Esophagus muscularis mucosa (tissue), 4 donors: Measurements from ENCODE around the gene KAT2B. TPM values are rescaled to one million over a fixed set of nuclear protein-coding genes. Genes with fewer than 3 reads are reported as not detected.

Source experiments
- DNase-seq: peaks from one replicate; pipeline ENCODE4 v3.0.0-alpha.2; 2017; ENCODE audit errors: extremely low spot score
- H3K27ac ChIP-seq, 4 donors: fragments of 200-600 bp; sonication (generic); replicated peaks in 1 of 4; 1 replicate in 3 of 4; 2 replicates in 1 of 4; pipeline ENCODE4 v1.5.1; 2016 to 2019; ENCODE audit warnings: mild to moderate bottlenecking in 1 of 4
- H3K27me3 ChIP-seq, 4 donors: fragments of 200-600 bp; sonication (generic); one replicate each; pipeline versions ENCODE4 v1.5.1 to v1.6.0; 2016 to 2019
- H3K36me3 ChIP-seq, 4 donors: fragments of 200-600 bp; sonication (generic); one replicate each; pipeline ENCODE4 v1.5.1; 2016 to 2019
- H3K4me1 ChIP-seq, 4 donors: fragments of 200-600 bp; sonication (generic); one replicate each; pipeline ENCODE4 v1.5.1; 2016 to 2019
- H3K4me3 ChIP-seq, 4 donors: fragments of 200-600 bp; sonication (generic); 1 replicate in 2 of 4; 2 replicates in 2 of 4; pipeline ENCODE4 v1.5.1; 2016 to 2019; ENCODE audit warnings: mild to moderate bottlenecking in 4 of 4, moderate library complexity in 1 of 4
- H3K9me3 ChIP-seq, 4 donors: fragments of 200-600 bp; sonication (generic); 1 replicate in 3 of 4; 2 replicates in 1 of 4; pipeline ENCODE4 v1.5.1; 2016 to 2019
- CTCF ChIP-seq, 3 experiments: fragments of 200-600 bp in 2 of 3; fragments of 450-650 bp in 1 of 3; sonication (generic) in 2 of 3; IDR thresholded peaks; one replicate each; pipeline ENCODE4 v1.5.1; 2017 to 2019; ENCODE audit warnings: antibody characterized with exemption in 3 of 3, mild to moderate bottlenecking in 2 of 3, moderate library complexity in 1 of 3
- EP300 ChIP-seq: sonication (generic); formaldehyde crosslinking; IDR thresholded peaks from one replicate; pipeline ENCODE4 v1.6.1; 2017; ENCODE audit warnings: antibody characterized with exemption
- POLR2A ChIP-seq: fragments of 450-650 bp; IDR thresholded peaks from one replicate; pipeline ENCODE4 v1.6.1; 2017; ENCODE audit warnings: antibody characterized with exemption, moderate library complexity, mild to moderate bottlenecking, low read depth
- POLR2AphosphoS5 ChIP-seq, 2 donors: sonication (generic); formaldehyde crosslinking; IDR thresholded peaks; one replicate each; pipeline ENCODE4 v1.6.1; 2017; ENCODE audit warnings: antibody characterized with exemption in 2 of 2
- WGBS: methylation state at CpG from one replicate; pipeline ENCODE4 v1.1.5; 2018; 5-methylcytosine and 5-hydroxymethylcytosine counted together
- intact Hi-C: fragments of 100-400 bp; cut with DNase I; formaldehyde crosslinking; loops from one replicate; pipeline ENCODE4 v1.15.1; 2023
- total RNA-seq, 4 donors: library from RNA; depleted of rRNA; stranded (reverse); fragments of >200 nt; gene quantifications; one replicate each; pipeline versions ENCODE4 v1.1.0 to v1.2.1, GENCODE V29; 2016

The KAT2B gene
- total RNA-seq, 4 donors from 2014 or later: 37.8 to 58.5 (median 49.5) TPM

DNA sequence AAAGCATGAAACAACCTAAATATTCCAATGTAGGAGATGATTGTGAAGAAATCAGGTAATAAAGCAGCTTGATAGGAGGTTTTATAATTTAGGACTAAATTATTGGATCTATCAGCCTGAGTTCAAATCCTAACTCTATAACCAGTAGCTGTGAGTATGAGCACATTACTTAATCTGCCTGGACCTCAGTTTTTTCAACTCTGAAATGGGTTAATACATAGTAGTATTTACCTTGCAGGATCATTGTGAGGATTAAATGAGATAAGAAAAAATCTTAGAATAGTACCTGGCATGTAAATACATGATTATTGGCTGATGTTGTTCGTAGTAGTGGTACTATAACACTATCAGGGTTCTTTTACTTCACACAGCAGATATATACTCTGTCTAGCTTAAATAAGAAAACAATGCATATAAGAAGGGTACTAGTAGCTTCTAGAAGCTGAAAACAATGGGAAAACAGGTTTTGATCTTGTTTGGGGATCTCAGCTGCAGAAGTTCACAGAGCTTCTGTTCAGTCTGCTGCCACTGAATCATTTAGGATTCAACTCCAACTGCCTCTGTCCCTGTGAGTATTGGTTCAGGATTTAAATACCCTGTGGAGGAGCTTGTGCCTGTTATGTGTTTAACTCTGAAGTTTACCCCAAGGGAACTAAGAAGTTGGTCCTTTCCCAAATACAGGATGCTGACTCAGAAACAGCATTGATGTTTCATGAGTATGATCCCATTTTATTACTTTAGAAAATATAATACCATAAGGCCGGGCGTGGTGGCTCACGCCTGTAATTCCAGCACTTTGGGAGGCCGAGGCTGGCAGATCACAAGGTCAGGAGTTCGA is 34.2 kb downstream of the KAT2B start:
- Histone ChIP-seq H3K36me3 (peaks cover 0 to 26% (median 7%) of the 10 kb centered on the region in 4 donors), H3K27me3 (no peaks in the 10 kb centered on the region), H3K4me3 (no peak overlapping the region), H3K4me1 (peaks cover 5 to 20% (median 12%) of the 10 kb centered on the region in 4 donors), H3K9me3 (no peaks in the 10 kb centered on the region), H3K27ac (no peak overlapping the region)
- TF ChIP-seq POLR2A: no peak
- intact Hi-C loops: no loop called here
- 90% methylated on average over 6 of the region's 6 CpGs for WGBS
- DNase-seq: no peak

DNA sequence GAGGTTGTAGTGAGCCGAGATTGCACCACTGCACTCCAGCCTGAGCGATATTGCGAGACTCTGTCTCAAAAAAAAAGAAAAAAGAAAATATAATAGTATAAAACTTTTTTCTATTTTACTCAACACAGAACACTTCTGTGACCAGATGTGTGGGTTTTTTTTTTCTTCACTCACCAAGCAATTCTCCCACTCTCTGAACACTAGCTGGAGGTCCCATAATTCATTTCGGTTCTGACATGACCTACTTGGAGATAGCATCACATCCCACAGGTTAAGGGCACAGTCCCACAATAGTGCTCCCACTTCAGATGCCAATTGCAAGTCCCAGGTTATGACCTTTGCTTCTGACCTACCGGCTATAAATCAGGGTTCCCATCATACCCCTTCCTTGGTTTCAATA is 35.0 kb downstream of the KAT2B start:
- WGBS: 96% methylated on average over 5 of the region's 5 CpGs
- intact Hi-C loops: no loop called here
- DNase-seq: no peak
- no peaks in the 10 kb centered on the region for H3K9me3 ChIP-seq
- TF ChIP-seq CTCF (IDR thresholded peaks at IDR 0.05) (no peak), POLR2A (no peak), POLR2AphosphoS5 (IDR thresholded peaks at IDR 0.05) (no peak)
- H3K36me3 ChIP-seq: peaks cover 0 to 27% (median 7%) of the 10 kb centered on the region in 4 donors
- no peak overlapping the region for H3K27ac ChIP-seq
- no peaks in the 10 kb centered on the region for H3K27me3 ChIP-seq
- no peak overlapping the region for H3K4me3 ChIP-seq
- H3K4me1 ChIP-seq: peaks cover 12 to 27% (median 18%) of the 10 kb centered on the region in 4 donors

DNA sequence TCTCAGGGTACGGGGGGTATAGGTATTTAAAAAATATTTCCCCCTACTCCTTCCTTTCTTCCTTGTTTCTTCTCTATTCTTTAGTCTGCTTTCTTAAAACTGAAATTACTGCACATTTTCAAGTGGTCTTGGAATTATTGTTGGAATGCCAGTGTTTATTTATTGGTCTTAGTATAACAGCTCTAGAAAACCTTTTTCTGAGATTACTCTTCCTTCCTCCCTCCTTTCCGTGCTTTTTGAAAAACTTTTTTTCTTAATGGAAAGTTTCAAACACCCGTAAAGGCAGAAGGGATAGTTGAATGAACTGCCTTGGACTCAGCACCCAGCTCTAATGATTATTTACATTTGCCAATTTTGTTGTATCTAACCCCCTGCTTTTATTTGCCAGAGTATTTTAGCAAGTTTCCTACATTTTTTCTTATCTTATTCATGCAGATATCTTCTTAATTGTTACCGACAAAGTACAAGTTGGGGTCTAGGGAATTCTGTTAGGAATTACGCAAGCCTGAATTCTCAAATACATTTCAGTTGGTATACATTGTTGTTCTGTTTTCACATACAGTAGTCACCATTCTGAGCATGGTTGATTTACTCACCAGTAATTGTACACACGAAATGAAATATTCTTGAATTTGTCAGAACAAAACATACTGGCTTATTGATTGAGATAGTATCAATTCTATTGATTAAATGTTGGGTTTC is 36.2 kb downstream of the KAT2B start:
- intact Hi-C loops: no loop called here
- peaks cover 0 to 27% (median 7%) of the 10 kb centered on the region in 4 donors for H3K36me3 ChIP-seq
- no peak overlapping the region for H3K27ac ChIP-seq
- TF ChIP-seq POLR2A (no peak), CTCF (IDR thresholded peaks at IDR 0.05) (no peak), EP300 (no peak), POLR2AphosphoS5 (IDR thresholded peaks at IDR 0.05) (no peak)
- DNase-seq: no peak
- H3K9me3 ChIP-seq: no peaks in the 10 kb centered on the region
- WGBS: 87% methylated on average over 6 of the region's 6 CpGs
- no peak overlapping the region for H3K4me3 ChIP-seq
- H3K27me3 ChIP-seq: no peaks in the 10 kb centered on the region
- peaks cover 20 to 35% (median 27%) of the 10 kb centered on the region in 4 donors for H3K4me1 ChIP-seq

DNA sequence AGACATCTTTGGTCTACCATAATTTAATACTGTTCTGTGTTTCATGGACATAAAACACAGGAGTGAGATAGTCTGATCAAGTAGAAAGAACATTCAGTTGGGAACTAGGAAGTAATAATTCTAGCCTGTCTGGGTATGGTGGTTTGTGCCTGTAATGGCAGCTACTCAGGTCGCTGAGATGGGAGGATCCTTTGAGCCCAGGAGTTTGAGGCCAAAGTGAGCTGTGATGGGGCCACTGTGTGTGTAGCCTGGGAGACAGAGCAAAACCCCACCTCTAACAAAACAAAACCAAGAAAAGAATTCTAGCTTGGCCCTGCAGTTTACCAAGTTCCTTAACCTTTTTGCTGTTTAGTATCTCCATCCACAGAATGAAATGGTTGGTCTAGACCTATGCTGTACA is 36.8 kb downstream of the KAT2B start:
- Histone ChIP-seq H3K9me3 (no peaks in the 10 kb centered on the region), H3K36me3 (peaks cover 0 to 27% (median 7%) of the 10 kb centered on the region in 4 donors), H3K27ac (no peak overlapping the region), H3K27me3 (no peaks in the 10 kb centered on the region), H3K4me1 (peaks cover 21 to 33% (median 23%) of the 10 kb centered on the region in 4 donors), H3K4me3 (no peak overlapping the region)
- intact Hi-C loops: no loop called here
- 78% methylated on average over 1 of the region's 1 CpG for WGBS
- no peak for DNase-seq
- TF ChIP-seq POLR2A: no peak

DNA sequence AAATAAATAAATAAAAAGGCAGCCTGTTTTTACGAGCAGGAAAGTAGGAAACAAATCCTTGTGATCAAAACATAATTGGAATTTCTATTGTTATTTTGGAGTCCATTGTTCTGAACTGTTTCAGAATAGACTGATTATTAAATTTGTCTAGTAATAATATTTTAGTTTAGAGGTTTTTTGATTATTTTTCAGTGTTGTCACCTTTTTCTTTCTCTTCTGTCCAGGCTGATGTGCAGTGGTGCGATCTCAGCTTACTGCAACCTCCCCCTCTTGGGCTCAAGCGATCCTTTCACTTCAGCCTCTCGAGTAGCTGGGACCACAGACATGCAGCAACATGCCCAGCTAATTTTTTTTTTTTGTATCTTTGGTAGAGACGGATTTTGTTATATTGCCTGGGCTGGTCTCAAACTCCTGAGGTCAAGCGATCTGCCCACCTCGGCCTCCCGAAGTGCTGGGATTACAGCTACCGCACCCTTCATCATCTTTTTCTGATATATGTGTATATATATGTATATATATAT is 38.0 kb downstream of the KAT2B start:
- H3K4me3 ChIP-seq: no peak overlapping the region
- H3K4me1 ChIP-seq: peaks cover 19 to 33% (median 21%) of the 10 kb centered on the region in 4 donors
- no peaks in the 10 kb centered on the region for H3K9me3 ChIP-seq
- H3K27ac ChIP-seq: no peak overlapping the region
- 89% methylated on average over 9 of the region's 9 CpGs for WGBS
- peaks cover 0 to 18% (median 3%) of the 10 kb centered on the region in 4 donors for H3K36me3 ChIP-seq
- DNase-seq: no peak
- intact Hi-C loops: no loop called here
- TF ChIP-seq CTCF (IDR thresholded peaks at IDR 0.05): no peak
- TF ChIP-seq EP300: no peak
- TF ChIP-seq POLR2AphosphoS5 (IDR thresholded peaks at IDR 0.05): no peak
- no peak for TF ChIP-seq POLR2A
- no peaks in the 10 kb centered on the region for H3K27me3 ChIP-seq
